AG09309 (cell line): Measurements from ENCODE around the gene ZSCAN26.

Experiments used
- DNase-seq: peaks from one replicate; pipeline ENCODE4 v3.0.0-alpha.2; 2010; ENCODE audit warnings: low read depth
- H3K4me3 ChIP-seq: 2 replicates; pipeline ENCODE4 v1.5.1; 2011; ENCODE audit warnings: mild to moderate bottlenecking, low read depth, low read length, moderate library complexity; ENCODE audit not compliant: control insufficient read depth
- TF ChIP-seq, protein P1 (sequence below): IDR thresholded peaks from 2 replicates; pipeline ENCODE4 v1.5.1; 2011; ENCODE audit warnings: mild to moderate bottlenecking, low read depth, low read length, inconsistent platforms; ENCODE audit not compliant: insufficient read depth, control insufficient read depth; ENCODE audit errors: missing control alignments

Gene ZSCAN26

GRCh38 chr6:28266962-28267694 is at the start of gene ZSCAN26:
ZSCAN26 (plus strand) TSS chr6:28267143; CDS start chr6:28271920, 4,777 bp downstream.
- peak within 1 kb of the TSS; percentile 90 for H3K4me3 ChIP-seq
- TF ChIP-seq, protein P1, sequence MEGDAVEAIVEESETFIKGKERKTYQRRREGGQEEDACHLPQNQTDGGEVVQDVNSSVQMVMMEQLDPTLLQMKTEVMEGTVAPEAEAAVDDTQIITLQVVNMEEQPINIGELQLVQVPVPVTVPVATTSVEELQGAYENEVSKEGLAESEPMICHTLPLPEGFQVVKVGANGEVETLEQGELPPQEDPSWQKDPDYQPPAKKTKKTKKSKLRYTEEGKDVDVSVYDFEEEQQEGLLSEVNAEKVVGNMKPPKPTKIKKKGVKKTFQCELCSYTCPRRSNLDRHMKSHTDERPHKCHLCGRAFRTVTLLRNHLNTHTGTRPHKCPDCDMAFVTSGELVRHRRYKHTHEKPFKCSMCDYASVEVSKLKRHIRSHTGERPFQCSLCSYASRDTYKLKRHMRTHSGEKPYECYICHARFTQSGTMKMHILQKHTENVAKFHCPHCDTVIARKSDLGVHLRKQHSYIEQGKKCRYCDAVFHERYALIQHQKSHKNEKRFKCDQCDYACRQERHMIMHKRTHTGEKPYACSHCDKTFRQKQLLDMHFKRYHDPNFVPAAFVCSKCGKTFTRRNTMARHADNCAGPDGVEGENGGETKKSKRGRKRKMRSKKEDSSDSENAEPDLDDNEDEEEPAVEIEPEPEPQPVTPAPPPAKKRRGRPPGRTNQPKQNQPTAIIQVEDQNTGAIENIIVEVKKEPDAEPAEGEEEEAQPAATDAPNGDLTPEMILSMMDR, result no peak
- peak; percentile 55 for DNase-seq

DNA sequence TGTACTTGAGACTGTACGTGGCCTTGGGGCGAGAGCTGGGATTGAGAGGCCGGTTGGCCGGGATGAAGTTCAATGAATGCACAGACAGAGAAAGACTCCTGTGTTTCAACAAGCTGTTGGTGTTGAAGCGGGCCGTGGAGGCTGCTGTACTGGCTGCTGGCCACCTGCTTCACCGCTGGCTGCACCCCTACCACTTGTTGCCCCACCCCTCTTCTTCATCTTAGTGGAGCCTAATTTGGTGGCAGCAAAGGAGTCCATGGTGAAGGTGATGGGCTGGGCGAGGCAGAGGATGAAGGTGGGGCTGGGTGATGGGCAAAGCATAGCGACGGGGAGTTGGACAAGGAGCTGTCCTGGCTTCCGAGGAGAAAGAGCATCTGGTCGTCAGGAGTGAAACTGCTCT is 49.1 kb upstream of the ZSCAN26 start:
- TF ChIP-seq, protein P1, result no peak
- no peak for DNase-seq
- no peak overlapping the region for H3K4me3 ChIP-seq

GRCh38 chr6:28218312-28219248 is 48.4 kb upstream of the ZSCAN26 start:
- TF ChIP-seq, protein P1, result no peak
- H3K4me3 ChIP-seq, result peak overlapping the region; percentile 63
- no peak for DNase-seq

GRCh38 chr6:28220257-28221133 is 46.4 kb upstream of the ZSCAN26 start:
- no peak for DNase-seq
- H3K4me3 ChIP-seq, result no peak overlapping the region
- TF ChIP-seq, protein P1, result no peak

- H3K4me3 ChIP-seq, result peak overlapping the region; percentile 90
- DNase-seq, result no peak
- TF ChIP-seq, protein P1, result no peak
Measured at GRCh38 chr6:28224131-28225055, 42.5 kb upstream of the ZSCAN26 start.
